Cardiac muscle cell (in vitro differentiated cells and primary cell): ENCODE measurements around the gene ZNF787. TPM values are rescaled to one million over a fixed set of nuclear protein-coding genes. Genes with fewer than 3 reads are reported as not detected.

ENCODE experiments used
- DNase-seq, 2 donors: peaks; one replicate each; pipeline versions ENCODE4 v3.0.0 to v3.0.0-alpha.2; 2010 to 2017; ENCODE audit warnings: low read depth in 1 of 2, low spot score in 1 of 2
- H3K27ac ChIP-seq: fragments of 200-600 bp; sonication (generic); 2 replicates; pipeline ENCODE4 v1.5.1; 2016
- H3K27me3 ChIP-seq: fragments of 200-600 bp; sonication (generic); 2 replicates; pipeline ENCODE4 v1.6.0; 2016; ENCODE audit warnings: control low read depth
- H3K36me3 ChIP-seq: fragments of 200-600 bp; sonication (generic); 2 replicates; pipeline ENCODE4 v1.5.1; 2016; ENCODE audit warnings: control low read depth
- H3K4me1 ChIP-seq: fragments of 200-600 bp; sonication (generic); 2 replicates; pipeline ENCODE4 v1.8.1; 2017; ENCODE audit warnings: low read depth, mild to moderate bottlenecking, mixed run types
- H3K4me3 ChIP-seq: fragments of 200-600 bp; sonication (generic); 2 replicates; pipeline ENCODE4 v1.5.1; 2016; ENCODE audit warnings: mild to moderate bottlenecking
- H3K9me3 ChIP-seq: fragments of 200-600 bp; sonication (generic); 2 replicates; pipeline ENCODE4 v1.5.1; 2017; ENCODE audit warnings: low read depth, mild to moderate bottlenecking, control low read depth
- CTCF ChIP-seq: IDR thresholded peaks from 2 replicates; pipeline ENCODE4 v1.5.1; 2012; ENCODE audit warnings: low read depth, mild to moderate bottlenecking, low read length
- polyA plus RNA-seq: library from polyadenylated mRNA; unstranded; fragments of >200 nt; fragmentation: Nextera tagmentation; extraction: Ambion mirVana; gene quantifications from 2 replicates; pipeline ENCODE4 v1.2.1, GENCODE V29; 2016
- total RNA-seq: library from RNA; depleted of rRNA; stranded (reverse); fragments of >200 nt; gene quantifications from 2 replicates; pipeline ENCODE4 v1.2.3, GENCODE V29; 2016

The ZNF787 gene
- total RNA-seq (43.0 and 45.5 TPM in 2 replicates), polyA plus RNA-seq (29.2 and 34.9 TPM in 2 replicates)

- Histone ChIP-seq H3K27me3 (no peaks in the 10 kb centered on the region), H3K4me3 (peak within 1 kb of the TSS; percentile 99), H3K9me3 (no peaks in the 10 kb centered on the region), H3K4me1 (peaks cover 16% of the 10 kb centered on the region), H3K36me3 (no peaks in the 10 kb centered on the region), H3K27ac (peak within 1 kb of the TSS; percentile 97)
- DNase-seq, result peak; percentile 99
- no peak for TF ChIP-seq CTCF
These were observed at the start of gene ZNF787 for GRCh38 chr19:56121180-56122167. Gene ZNF787 (minus strand): TSS chr19:56121295. CDS start chr19:56103217, 18,078 bp downstream.

- Histone ChIP-seq H3K4me3 (no peak overlapping the region), H3K27ac (no peak overlapping the region), H3K9me3 (no peaks in the 10 kb centered on the region), H3K4me1 (no peaks in the 10 kb centered on the region), H3K27me3 (no peaks in the 10 kb centered on the region), H3K36me3 (no peaks in the 10 kb centered on the region)
- DNase-seq, result peak in 1 of 2 donors; percentile 10
- no peak for TF ChIP-seq CTCF
These were observed 49.2 kb upstream of the ZNF787 start for GRCh38 chr19:56170261-56170660.

DNA sequence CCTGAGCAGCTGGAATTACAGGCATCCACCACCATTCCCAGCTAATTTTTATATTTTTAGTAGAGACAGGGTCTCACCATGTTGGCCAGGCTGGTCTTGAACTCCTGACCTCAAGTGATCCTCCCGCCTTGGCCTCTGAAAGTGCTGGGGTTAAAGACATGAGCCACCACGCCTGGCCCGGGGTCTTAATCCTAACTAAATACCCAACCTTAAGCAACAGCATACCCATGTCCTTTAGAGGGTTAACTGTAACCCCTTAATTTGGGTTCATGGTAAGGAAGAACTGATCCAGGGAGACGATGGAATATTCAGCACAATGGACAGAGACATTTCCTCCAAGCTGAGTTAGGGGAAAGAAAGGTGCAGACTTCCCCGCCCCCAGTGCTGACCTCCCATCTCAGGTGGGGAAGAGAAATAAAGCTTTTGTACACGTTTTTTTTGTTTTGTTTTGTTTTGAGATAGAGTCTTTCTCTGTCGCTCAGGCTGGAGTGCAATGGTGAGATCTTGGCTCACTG, 46.0 kb upstream of the ZNF787 start:
- Histone ChIP-seq H3K27me3 (no peaks in the 10 kb centered on the region), H3K36me3 (no peaks in the 10 kb centered on the region), H3K27ac (no peak overlapping the region), H3K9me3 (no peaks in the 10 kb centered on the region), H3K4me3 (no peak overlapping the region), H3K4me1 (no peaks in the 10 kb centered on the region)
- peak; percentile 23 to 74 for DNase-seq
- no peak for TF ChIP-seq CTCF

DNA sequence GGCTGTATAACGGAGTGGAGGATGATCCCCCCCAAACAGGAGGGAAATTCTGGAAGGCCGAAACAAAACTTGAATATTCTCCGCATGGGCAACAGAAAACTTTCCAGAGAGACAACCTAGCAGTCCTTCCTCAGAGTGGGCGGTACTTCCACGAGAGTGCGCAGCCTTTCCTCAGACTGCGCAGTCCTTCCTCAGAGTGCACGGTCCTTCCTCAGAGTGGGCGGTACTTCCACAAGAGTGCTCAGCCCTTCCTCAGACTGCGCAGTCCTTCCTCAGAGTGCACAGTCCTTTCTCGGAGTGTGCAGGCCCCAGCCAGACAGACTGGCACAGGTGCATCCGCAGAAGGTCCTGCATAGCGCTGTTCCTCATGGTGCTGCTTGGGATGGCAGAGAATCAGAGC, 42.0 kb upstream of the ZNF787 start:
- no peak overlapping the region for H3K4me3 ChIP-seq
- H3K27ac ChIP-seq, result no peak overlapping the region
- no peak for DNase-seq
- no peaks in the 10 kb centered on the region for H3K36me3 ChIP-seq
- no peak for TF ChIP-seq CTCF
- no peaks in the 10 kb centered on the region for H3K9me3 ChIP-seq
- H3K27me3 ChIP-seq, result no peaks in the 10 kb centered on the region
- H3K4me1 ChIP-seq, result no peaks in the 10 kb centered on the region

GRCh38 chr19:56162258-56162657, 41.2 kb upstream of the ZNF787 start:
- no peaks in the 10 kb centered on the region for H3K36me3 ChIP-seq
- no peaks in the 10 kb centered on the region for H3K9me3 ChIP-seq
- no peak overlapping the region for H3K27ac ChIP-seq
- H3K27me3 ChIP-seq, result no peaks in the 10 kb centered on the region
- peak in 1 of 2 donors; percentile 37 for DNase-seq
- no peaks in the 10 kb centered on the region for H3K4me1 ChIP-seq
- H3K4me3 ChIP-seq, result no peak overlapping the region
- no peak for TF ChIP-seq CTCF
